GM18508 (cell line): ENCODE measurements around the gene CAMK2N1.

Source experiments
- ATAC-seq: cut with Tn5 transposase; IDR thresholded peaks from one replicate; pipeline ENCODE4 v1.9.1; 2021; ENCODE audit warnings: moderate number of reproducible peaks; ENCODE audit not compliant: insufficient read depth, unreplicated experiment

CAMK2N1 gene

DNA sequence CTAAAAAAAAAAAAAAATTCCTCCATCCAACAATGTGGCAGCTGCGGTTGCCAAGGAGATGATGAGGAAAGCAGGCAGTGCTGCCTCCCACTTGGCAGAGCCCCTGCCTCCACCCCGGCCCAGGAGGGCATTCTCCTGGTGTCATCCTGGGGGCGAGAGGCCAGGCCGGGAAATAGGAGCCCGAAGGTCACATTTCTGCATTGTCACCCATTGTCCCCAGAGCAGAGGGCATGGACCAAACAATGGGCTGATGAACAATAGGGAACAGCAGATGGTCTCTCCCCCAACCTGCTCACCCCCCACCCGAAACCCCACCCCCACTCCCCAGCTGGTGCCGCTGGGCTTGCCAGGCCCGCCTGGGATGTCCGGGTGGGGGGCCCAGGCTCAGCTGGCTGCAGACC is 37.3 kb downstream of the CAMK2N1 start:
- ATAC-seq, result no peak

DNA sequence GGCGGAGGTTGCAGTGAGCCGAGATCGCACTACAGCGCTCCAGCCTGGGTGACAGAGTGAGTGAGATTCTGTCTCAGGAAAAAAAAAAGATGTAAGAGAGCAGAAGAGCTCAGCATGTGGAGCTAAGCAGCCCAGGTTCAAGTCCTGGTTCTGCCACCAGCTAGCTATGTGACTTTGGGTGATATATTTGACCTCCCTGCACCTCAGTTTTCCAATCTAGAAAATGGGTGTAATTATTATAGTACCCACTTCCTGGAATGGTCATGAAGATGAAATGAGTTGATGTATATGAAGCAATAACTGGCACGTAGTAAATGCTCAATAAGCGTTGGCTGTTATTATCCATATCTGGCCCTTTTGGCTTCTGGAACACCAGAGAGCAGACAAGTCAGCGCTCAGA is 38.2 kb downstream of the CAMK2N1 start:
- no peak for ATAC-seq

DNA sequence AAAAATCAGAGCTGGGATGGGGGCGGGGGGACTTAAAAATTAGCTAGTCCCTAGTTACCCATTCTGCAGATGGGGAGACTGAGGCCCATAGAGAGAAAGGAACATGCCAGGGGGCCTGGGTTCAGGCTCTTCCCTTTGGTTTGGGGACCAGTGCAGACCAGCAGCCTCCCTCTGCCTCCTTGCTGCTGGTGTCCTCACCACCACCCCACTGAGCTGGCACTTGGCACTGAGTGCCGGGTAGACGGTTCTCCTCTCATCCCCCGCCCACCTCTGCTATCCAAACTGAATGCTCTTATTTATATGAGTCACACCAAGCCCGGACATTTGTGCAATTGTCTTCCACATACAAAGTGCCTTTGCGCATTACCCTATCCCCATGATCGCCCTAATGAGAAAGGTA is 39.2 kb downstream of the CAMK2N1 start:
- ATAC-seq, result no peak

DNA sequence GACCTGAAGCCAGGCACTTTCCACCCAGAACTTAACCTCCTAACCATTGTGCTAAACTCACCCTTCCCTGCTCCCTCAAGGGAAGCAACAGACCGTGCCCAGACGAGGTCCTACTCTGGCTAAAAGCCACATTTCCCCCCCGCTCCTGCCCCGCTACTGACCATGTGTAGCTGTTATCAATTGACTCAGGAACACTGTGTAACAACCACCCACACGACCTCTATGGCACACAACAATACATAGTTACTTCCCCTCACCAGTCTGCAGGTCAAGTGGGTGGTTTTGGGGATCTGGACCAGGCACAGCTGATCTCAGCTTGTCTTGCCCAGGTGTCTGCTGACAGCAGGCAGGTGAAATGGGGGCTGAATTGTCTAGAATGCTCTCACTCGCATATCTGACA is 40.1 kb downstream of the CAMK2N1 start:
- no peak for ATAC-seq

DNA sequence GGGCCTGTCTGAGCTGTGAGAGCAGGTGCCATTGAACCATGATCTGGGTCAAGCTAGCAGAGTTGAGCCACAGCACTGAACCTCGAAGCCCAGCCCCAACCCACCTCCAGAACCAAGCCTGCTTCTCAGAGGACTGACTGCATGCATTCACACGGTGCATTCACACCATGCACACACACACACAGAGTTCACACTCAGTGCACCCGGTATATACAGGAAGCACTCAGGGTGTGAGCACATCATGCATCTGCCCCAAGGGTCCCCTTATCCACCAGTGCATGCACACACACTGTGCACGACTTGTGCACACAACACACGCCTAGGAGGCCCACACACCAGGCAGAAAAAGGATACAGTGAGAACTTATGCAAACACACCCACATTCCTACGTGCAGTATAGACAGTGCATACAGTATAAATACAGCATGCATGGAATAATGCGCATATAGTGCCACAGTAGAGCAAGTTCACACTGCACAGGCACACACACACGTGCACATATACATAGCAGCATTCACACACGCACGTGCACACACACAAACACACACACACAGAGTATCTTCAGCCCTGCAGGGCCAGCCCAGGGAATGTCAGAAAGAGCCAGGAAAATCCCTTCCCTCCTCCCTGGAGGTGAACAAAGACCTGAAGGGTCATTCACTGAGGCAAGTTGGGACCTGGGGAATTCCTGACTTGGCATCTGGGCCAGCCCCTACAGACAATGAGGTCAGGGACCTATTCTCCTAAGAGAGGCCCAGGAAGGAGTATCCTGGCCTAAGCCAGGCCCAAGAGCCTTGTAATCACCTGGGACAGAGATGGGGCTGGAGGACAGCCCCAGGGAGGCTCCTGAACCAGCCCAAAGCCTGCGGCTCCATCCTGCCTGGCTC is 42.1 kb downstream of the CAMK2N1 start:
- ATAC-seq, result no peak

DNA sequence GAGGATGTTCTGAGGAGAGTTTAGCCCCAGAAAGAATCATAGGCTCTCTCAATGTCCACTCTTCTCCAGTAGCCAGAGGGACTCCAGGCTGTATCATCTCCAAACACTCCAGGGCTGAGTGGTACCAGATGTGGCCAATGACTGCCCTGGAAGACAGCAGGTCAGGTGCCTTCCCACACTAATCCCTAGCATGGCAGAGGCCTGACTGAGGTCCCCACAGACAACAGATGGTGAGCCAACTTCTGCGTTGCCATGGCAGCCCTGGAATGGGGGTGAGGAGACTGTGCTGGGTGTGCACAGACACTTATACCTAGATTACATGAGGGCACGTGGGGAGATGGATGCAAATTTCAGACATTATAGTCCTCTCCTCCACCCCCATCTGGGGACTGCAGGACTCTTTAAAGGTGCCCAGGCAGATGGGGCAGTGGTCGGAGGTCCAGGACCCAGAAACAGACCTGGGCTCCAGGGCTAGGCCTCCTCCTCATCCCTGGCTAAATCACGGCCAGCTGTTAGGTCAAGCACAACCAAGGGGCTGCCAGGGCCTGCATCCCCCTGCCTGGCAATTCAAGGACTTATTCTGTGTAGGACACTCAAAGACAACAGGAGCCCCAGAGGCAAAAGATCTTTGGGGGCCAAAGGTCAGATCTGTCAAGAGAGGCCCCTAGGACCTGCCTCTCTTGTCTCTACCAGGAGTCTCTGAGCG is 42.9 kb downstream of the CAMK2N1 start:
- no peak for ATAC-seq

DNA sequence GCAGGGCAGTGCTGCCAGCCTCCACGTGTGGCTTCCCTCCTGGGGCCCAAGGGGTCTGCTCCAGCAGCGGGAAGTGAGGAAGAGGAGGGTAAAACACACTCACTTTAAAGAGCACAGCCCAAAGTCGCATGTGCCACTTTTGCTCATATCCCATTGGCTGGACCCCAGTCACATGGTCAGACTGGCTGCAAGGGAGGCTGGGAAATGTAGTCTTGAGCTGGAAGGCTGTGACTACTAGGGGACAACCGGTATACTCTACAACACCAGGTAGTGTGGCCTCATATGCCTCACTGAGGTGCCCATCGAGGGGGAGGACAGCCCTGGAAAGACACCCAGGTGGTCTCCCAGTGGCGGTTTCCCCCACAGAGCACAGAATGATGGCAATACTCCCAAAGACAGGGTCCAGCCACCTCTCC is 45.2 kb downstream of the CAMK2N1 start:
- no peak for ATAC-seq

DNA sequence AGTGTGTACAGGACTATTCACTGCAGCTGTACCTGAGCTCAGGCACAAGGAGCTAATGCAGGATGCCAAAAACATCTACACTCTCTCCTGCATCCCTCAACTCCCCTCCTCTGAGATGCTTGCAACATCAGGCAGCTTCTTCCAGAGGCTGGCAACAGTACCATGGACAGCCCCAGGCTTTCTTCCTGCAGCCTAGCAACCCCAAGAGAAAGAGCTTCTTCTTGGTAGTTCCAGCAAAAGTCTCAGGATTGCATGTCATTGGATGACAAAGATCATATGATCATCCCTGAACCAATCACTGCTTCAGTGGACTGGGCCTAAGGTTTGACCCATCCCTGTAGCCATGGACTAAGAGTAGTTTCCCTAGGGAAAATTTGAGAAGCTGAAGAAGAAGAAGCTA is 46.7 kb downstream of the CAMK2N1 start:
- ATAC-seq, result no peak

DNA sequence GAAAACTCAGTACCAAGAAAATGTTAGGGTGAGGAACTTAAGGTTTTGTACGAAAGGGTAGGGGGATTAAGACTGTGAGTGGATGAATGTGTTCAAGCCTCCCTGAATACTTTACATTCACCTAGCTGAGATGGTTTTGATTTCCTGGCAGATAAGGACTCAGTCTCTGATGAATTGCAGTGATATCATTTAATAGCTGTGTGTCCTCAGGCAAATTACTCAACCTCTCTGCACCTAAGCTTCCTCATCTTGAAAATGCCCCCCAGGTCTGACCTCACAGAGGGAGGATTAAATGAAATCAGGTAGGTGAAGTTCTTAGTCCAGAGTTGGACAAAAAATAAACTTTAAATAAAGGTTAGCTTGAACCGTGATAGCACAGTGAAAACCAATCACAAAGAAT is 48.4 kb downstream of the CAMK2N1 start:
- no peak for ATAC-seq

DNA sequence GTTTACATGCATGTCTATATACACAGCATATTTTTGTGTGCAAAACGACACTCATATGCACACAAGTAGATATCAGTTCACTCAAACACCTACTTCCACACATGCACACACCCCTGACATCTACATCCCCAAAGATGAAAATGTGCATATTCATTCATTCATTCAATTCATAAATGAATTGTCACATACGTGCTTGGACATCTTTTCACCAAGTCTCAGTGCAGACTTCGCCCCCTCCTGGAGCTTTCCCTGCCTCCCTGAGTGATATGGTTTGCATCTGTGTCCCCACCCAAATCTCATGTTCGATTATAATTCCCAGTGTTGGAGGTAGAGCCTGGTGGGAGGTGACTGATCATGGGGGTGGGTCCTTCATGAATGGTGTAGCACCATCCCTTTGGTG is 53.1 kb downstream of the CAMK2N1 start:
- no peak for ATAC-seq
